Astrocyte (in vitro differentiated cells and primary cell): ENCODE results near the gene DHRS13. TPM values are rescaled to one million over a fixed set of nuclear protein-coding genes. Genes with fewer than 3 reads are reported as not detected.

Experiments
- DNase-seq: peaks from one replicate; pipeline ENCODE4 v3.0.0-alpha.2; 2010; ENCODE audit warnings: low read depth
- FAIRE-seq: peaks from 2 replicates; lab custom pipeline; 2011; peaks lifted over from hg19 to GRCh38; lab: Jason Lieb, UNC
- H2AFZ ChIP-seq: 2 replicates; pipeline ENCODE4 v1.6.0; 2012; ENCODE audit warnings: low read depth, low read length, inconsistent platforms
- H3K27ac ChIP-seq: 2 replicates; pipeline ENCODE4 v1.5.1; 2011; ENCODE audit warnings: low read depth, low read length, inconsistent platforms
- H3K27me3 ChIP-seq: 2 replicates; pipeline ENCODE4 v1.6.0; 2011; ENCODE audit warnings: low read length, inconsistent platforms; ENCODE audit not compliant: insufficient read depth
- H3K36me3 ChIP-seq: 2 replicates; pipeline ENCODE4 v1.5.1; 2011; ENCODE audit warnings: low read length, inconsistent platforms; ENCODE audit not compliant: insufficient read depth
- H3K4me1 ChIP-seq: 2 replicates; pipeline ENCODE4 v1.5.1; 2011; ENCODE audit warnings: low read length, inconsistent platforms; ENCODE audit not compliant: insufficient read depth
- H3K4me2 ChIP-seq: 2 replicates; pipeline ENCODE4 v1.6.0; 2012; ENCODE audit warnings: low read length, inconsistent platforms
- H3K4me3 ChIP-seq: 2 replicates; pipeline ENCODE4 v1.5.1; 2011; ENCODE audit warnings: low read depth, mild to moderate bottlenecking, low read length, inconsistent platforms; ENCODE audit not compliant: insufficient read depth
- H3K79me2 ChIP-seq: 2 replicates; pipeline ENCODE4 v1.6.0; 2012; ENCODE audit warnings: mild to moderate bottlenecking, low read length, inconsistent platforms; ENCODE audit not compliant: insufficient read depth
- H3K9ac ChIP-seq: 2 replicates; pipeline ENCODE4 v1.6.0; 2012; ENCODE audit warnings: mild to moderate bottlenecking, low read length, inconsistent platforms
- H3K9me3 ChIP-seq: 2 replicates; pipeline ENCODE4 v1.5.1; 2012; ENCODE audit warnings: low read depth, mild to moderate bottlenecking, low read length, inconsistent platforms; ENCODE audit not compliant: insufficient read depth
- H4K20me1 ChIP-seq: 2 replicates; pipeline ENCODE4 v1.6.0; 2012; ENCODE audit warnings: low read length, inconsistent platforms; ENCODE audit not compliant: insufficient read depth
- H3K27ac Mint-ChIP-seq: one replicate; pipeline ENCODE4 v1.8.0; 2021; ENCODE audit warnings: mild to moderate bottlenecking, mixed read lengths; ENCODE audit not compliant: unreplicated experiment
- H3K27me3 Mint-ChIP-seq: one replicate; pipeline ENCODE4 v1.8.0; 2021; ENCODE audit warnings: low read depth, mixed read lengths; ENCODE audit not compliant: unreplicated experiment
- H3K36me3 Mint-ChIP-seq: one replicate; pipeline ENCODE4 v1.8.0; 2021; ENCODE audit warnings: low read depth, mixed read lengths; ENCODE audit not compliant: unreplicated experiment
- H3K4me1 Mint-ChIP-seq: one replicate; pipeline ENCODE4 v1.8.0; 2021; ENCODE audit warnings: low read depth, mixed read lengths; ENCODE audit not compliant: unreplicated experiment
- H3K4me3 Mint-ChIP-seq: one replicate; pipeline ENCODE4 v1.8.0; 2021; ENCODE audit warnings: mild to moderate bottlenecking, moderate library complexity, mixed read lengths; ENCODE audit not compliant: unreplicated experiment
- H3K9me3 Mint-ChIP-seq: one replicate; pipeline ENCODE4 v1.8.0; 2021; ENCODE audit warnings: mild to moderate bottlenecking, mixed read lengths; ENCODE audit not compliant: unreplicated experiment
- EZH2 ChIP-seq: IDR thresholded peaks from 2 replicates; pipeline ENCODE4 v1.6.1; 2012; ENCODE audit warnings: mild to moderate bottlenecking, low read length, inconsistent platforms; ENCODE audit not compliant: insufficient read depth
- total RNA-seq: library from RNA; stranded (reverse); gene quantifications from 2 replicates; pipeline ENCODE4 v1.2.1, GENCODE V29; 2021
- TF ChIP-seq, protein P1 (sequence below): IDR thresholded peaks from 2 replicates; pipeline ENCODE4 v1.5.1; 2011; ENCODE audit warnings: low read depth, mild to moderate bottlenecking, inconsistent platforms, low read length, moderate library complexity; ENCODE audit not compliant: insufficient read depth

DHRS13 gene
- total RNA-seq, 1 donor from 2014 or later, result 4.3 TPM

DNA sequence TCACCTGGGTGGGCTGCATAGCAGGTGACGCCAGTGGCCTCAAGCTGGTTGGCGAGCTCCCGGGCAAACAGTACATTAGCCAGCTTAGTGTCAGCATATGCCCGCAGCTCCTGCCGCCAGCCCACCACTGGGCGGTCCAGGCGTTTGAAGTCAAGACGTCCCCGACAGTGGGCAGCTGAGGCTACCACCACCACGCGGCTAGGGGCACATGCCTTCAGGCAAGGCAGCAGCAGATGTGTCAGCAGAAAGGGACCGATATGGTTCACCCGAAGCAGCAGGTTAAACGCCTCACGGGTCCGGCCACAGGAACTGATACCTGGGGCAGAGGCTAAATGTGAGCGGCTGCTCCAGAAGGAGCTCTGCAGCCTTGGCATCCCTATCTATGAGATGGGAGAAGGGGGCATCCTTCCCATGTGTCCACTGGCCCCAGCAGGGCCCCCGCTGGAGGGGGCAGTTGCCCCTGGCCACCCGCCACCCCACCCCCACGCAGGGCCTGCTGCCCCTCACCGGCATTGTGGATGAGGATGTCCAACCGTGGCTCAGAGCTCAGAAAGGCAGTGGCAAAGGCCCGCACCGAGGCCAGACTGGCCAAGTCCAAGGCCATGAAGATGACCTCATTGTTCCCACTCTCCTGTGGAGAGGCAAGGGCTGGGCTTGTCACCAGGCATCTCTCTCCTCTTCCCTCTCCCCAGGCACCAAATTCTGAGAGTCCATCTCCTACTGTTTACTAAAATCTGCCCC lies 1.7 kb downstream of the DHRS13 start:
- Histone ChIP-seq H3K4me2 (no peak overlapping the region), H3K9me3 (no peaks in the 10 kb centered on the region), H3K36me3 (peaks cover 10% of the 10 kb centered on the region), H3K27ac (no peak overlapping the region), H3K27me3 (no peaks in the 10 kb centered on the region), H3K79me2 (peaks cover under 1% of the 10 kb centered on the region), H3K9ac (no peak overlapping the region), H3K4me1 (peaks cover 17% of the 10 kb centered on the region), H4K20me1 (peaks cover 29% of the 10 kb centered on the region), H3K4me3 (no peak overlapping the region), H2AFZ (no peak overlapping the region)
- TF ChIP-seq, protein P1, sequence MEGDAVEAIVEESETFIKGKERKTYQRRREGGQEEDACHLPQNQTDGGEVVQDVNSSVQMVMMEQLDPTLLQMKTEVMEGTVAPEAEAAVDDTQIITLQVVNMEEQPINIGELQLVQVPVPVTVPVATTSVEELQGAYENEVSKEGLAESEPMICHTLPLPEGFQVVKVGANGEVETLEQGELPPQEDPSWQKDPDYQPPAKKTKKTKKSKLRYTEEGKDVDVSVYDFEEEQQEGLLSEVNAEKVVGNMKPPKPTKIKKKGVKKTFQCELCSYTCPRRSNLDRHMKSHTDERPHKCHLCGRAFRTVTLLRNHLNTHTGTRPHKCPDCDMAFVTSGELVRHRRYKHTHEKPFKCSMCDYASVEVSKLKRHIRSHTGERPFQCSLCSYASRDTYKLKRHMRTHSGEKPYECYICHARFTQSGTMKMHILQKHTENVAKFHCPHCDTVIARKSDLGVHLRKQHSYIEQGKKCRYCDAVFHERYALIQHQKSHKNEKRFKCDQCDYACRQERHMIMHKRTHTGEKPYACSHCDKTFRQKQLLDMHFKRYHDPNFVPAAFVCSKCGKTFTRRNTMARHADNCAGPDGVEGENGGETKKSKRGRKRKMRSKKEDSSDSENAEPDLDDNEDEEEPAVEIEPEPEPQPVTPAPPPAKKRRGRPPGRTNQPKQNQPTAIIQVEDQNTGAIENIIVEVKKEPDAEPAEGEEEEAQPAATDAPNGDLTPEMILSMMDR, result no peak
- TF ChIP-seq EZH2, result no peak
- H3K27ac Mint-ChIP-seq, result no peak overlapping the region
- H3K4me3 Mint-ChIP-seq, result peak overlapping the region; percentile 89
- peaks cover 9% of the 10 kb centered on the region for H3K36me3 Mint-ChIP-seq
- H3K27me3 Mint-ChIP-seq, result peaks cover 1% of the 10 kb centered on the region
- FAIRE-seq (no peak), DNase-seq (no peak)
- peaks cover 17% of the 10 kb centered on the region for H3K4me1 Mint-ChIP-seq
- H3K9me3 Mint-ChIP-seq, result no peaks in the 10 kb centered on the region

DNA sequence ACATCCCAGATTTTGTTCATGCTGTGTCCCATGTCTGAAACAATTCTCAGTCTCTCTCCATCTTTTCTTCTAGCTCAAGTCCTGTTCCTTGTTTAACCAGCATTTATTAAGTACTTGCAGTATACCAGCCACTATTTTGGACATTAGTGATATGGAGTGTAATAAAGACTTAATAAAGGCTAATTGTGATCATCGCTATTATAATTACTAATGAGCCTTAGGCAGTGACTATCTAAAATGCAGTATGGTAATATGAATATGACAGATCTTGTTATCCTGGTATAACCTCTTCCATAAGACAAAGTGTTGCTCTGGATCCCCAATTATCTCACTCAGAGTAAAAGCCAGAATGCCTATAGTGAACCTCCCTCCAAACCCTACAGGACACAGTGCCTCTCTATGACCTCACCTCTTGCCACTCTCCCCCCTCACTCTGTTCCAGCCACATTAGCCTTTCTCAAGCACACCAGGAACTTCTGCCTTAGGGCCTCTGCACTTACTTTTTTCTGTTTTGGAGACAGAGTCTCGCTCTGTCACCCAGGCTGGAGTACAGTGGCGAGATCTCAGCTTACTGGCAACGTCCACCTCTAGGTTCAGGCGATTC lies 3.6 kb downstream of the DHRS13 start:
- Histone ChIP-seq H2AFZ (no peak overlapping the region), H3K79me2 (peaks cover 6% of the 10 kb centered on the region), H3K9me3 (no peaks in the 10 kb centered on the region), H3K9ac (no peak overlapping the region), H3K4me2 (no peak overlapping the region), H4K20me1 (peaks cover 30% of the 10 kb centered on the region), H3K27me3 (no peaks in the 10 kb centered on the region), H3K4me3 (no peak overlapping the region), H3K4me1 (peaks cover 17% of the 10 kb centered on the region), H3K36me3 (no peaks in the 10 kb centered on the region), H3K27ac (no peak overlapping the region)
- DNase-seq (no peak), FAIRE-seq (no peak)
- Mint-ChIP-seq H3K27ac (no peak overlapping the region), H3K27me3 (peaks cover 1% of the 10 kb centered on the region), H3K4me1 (peaks cover 21% of the 10 kb centered on the region), H3K9me3 (no peaks in the 10 kb centered on the region), H3K4me3 (peak overlapping the region; percentile 81), H3K36me3 (peaks cover 2% of the 10 kb centered on the region)
- TF ChIP-seq, protein P1, result no peak
- no peak for TF ChIP-seq EZH2
